GM12878 (cell line): ENCODE results near the gene SEMA5B. TPM values are rescaled to one million over a fixed set of nuclear protein-coding genes. Genes with fewer than 3 reads are reported as not detected.

Experiments
- ATAC-seq: fragments of 200-7000 bp; cut with Tn5 transposase; 3 replicates; pipeline ENCODE4 v1.9.1; 2020; ENCODE audit warnings: mild to moderate bottlenecking, moderate library complexity
- BruUV-seq: library from RNA; stranded (reverse); fragments of 400-500 nt; replicated peaks from 2 replicates; lab custom pipeline; 2021; lab: Mats Ljungman, UMichigan
- CTCF ChIA-PET: fragments of 300-600 bp; sonication (Branson Sonifier 250); formaldehyde crosslinking; extraction: SDS; loops from one replicate; lab custom pipeline; 2021; ENCODE audit warnings: inconsistent platforms; lab: Yijun Ruan, JAX
- POLR2A ChIA-PET: fragments of 350-600 bp; formaldehyde crosslinking; extraction: SDS; loops from one replicate; lab custom pipeline; 2021; ENCODE audit warnings: inconsistent platforms; lab: Charles Lee
- RAD21 ChIA-PET: fragments of 300-600 bp; sonication (Branson Sonifier 250); formaldehyde crosslinking; loops from one replicate; lab custom pipeline; 2023; ENCODE audit warnings: antibody characterized with exemption; ENCODE audit not compliant: unreplicated experiment; lab: Charles Lee
- SMC1A ChIA-PET: fragments of 300-600 bp; sonication (Branson Sonifier 250); formaldehyde crosslinking; loops from one replicate; lab custom pipeline; 2023; ENCODE audit not compliant: unreplicated experiment, uncharacterized antibody; lab: Charles Lee
- DNase-seq: peaks from one replicate; pipeline ENCODE4 v3.0.0-alpha.2; 2011; ENCODE audit warnings: low read depth, low spot score
- FAIRE-seq: peaks from 3 replicates; lab custom pipeline; 2011; peaks lifted over from hg19 to GRCh38; lab: Jason Lieb, UNC
- H2AFZ ChIP-seq: 2 replicates; pipeline ENCODE4 v1.6.0; 2011; ENCODE audit warnings: low read depth, low read length, control low read depth; ENCODE audit not compliant: control insufficient read depth
- H3K27ac ChIP-seq: 2 replicates; pipeline ENCODE4 v1.5.1; 2011; ENCODE audit warnings: control low read depth; ENCODE audit not compliant: control insufficient read depth, insufficient read depth
- H3K27me3 ChIP-seq, 2 experiments: replicated peaks in 1 of 2; 2 replicates each; pipeline versions ENCODE4 v1.6.0 to v1.6.1; 2011; ENCODE audit warnings: low read length in 1 of 2; ENCODE audit not compliant: control insufficient read depth in 2 of 2, insufficient read depth in 2 of 2
- H3K36me3 ChIP-seq, 2 experiments: 2 replicates each; pipeline ENCODE4 v1.5.1; 2011; ENCODE audit warnings: low read length in 1 of 2; ENCODE audit not compliant: control insufficient read depth in 2 of 2, insufficient read depth in 2 of 2
- H3K4me1 ChIP-seq: 2 replicates; pipeline ENCODE4 v1.6.1; 2011; ENCODE audit warnings: mild to moderate bottlenecking, low read length, moderate library complexity, mixed read lengths; ENCODE audit not compliant: control insufficient read depth, insufficient read depth
- H3K4me2 ChIP-seq: 2 replicates; pipeline ENCODE4 v1.6.0; 2011; ENCODE audit warnings: control low read depth; ENCODE audit not compliant: control insufficient read depth, insufficient read depth
- H3K4me3 ChIP-seq: fragments of 200-600 bp; sonication (generic); 2 replicates; pipeline ENCODE4 v1.5.1; 2016
- H3K79me2 ChIP-seq: 2 replicates; pipeline ENCODE4 v1.6.0; 2011; ENCODE audit warnings: low read length; ENCODE audit not compliant: control insufficient read depth, insufficient read depth
- H3K9ac ChIP-seq: 2 replicates; pipeline ENCODE4 v1.8.0; 2011; ENCODE audit warnings: low read length, control low read depth, mixed read lengths; ENCODE audit not compliant: control insufficient read depth, insufficient read depth
- H3K9me3 ChIP-seq: replicated peaks from 3 replicates; pipeline ENCODE4 v1.5.1; 2011; ENCODE audit warnings: mild to moderate bottlenecking, low read length; ENCODE audit not compliant: control insufficient read depth, insufficient read depth
- H4K20me1 ChIP-seq: 2 replicates; pipeline ENCODE4 v1.6.0; 2011; ENCODE audit not compliant: control insufficient read depth, insufficient read depth
- ATF7 ChIP-seq: fragments of 450-650 bp; IDR thresholded peaks from 2 replicates; pipeline ENCODE4 v1.6.1; 2016; ENCODE audit warnings: low read depth, mild to moderate bottlenecking
- BHLHE40 ChIP-seq, 2 experiments: fragments of 450-650 bp in 1 of 2; IDR thresholded peaks; 2 replicates each; pipeline ENCODE4 v1.6.1; 2011 to 2017; ENCODE audit warnings: low read depth in 2 of 2, borderline replicate concordance in 1 of 2, improper control_type of control experiment in 1 of 2, low read length in 1 of 2, mild to moderate bottlenecking in 1 of 2
- CBX5 ChIP-seq: sonication (generic); IDR thresholded peaks from 2 replicates; pipeline ENCODE4 v1.6.1; 2016; ENCODE audit warnings: low read depth, moderate library complexity, mild to moderate bottlenecking, inconsistent platforms
- NFYA ChIP-seq: IDR thresholded peaks from 2 replicates; pipeline ENCODE4 v1.6.1; 2011; ENCODE audit warnings: low read depth, mild to moderate bottlenecking, low read length, improper control_type of control experiment, borderline replicate concordance
- NR2F1 ChIP-seq: fragments of 450-650 bp; conservative IDR thresholded peaks from 2 replicates; pipeline ENCODE4 v1.6.1; 2017; ENCODE audit warnings: mild to moderate bottlenecking
- NRF1 ChIP-seq: conservative IDR thresholded peaks from 2 replicates; pipeline ENCODE4 v1.6.1; 2011; ENCODE audit warnings: mild to moderate bottlenecking, low read depth, low read length, improper control_type of control experiment
- PML ChIP-seq: IDR thresholded peaks from 2 replicates; pipeline ENCODE4 v1.6.1; 2012; ENCODE audit warnings: low read length, inconsistent platforms
- REST ChIP-seq: IDR thresholded peaks from 2 replicates; pipeline ENCODE4 v1.6.1; 2012; ENCODE audit warnings: mild to moderate bottlenecking, low read depth, low read length
- SKIL ChIP-seq: fragments of 450-650 bp; IDR thresholded peaks from 2 replicates; pipeline ENCODE4 v1.6.1; 2017; ENCODE audit warnings: mild to moderate bottlenecking, low read depth, inconsistent platforms; ENCODE audit not compliant: poor library complexity, severe bottlenecking
- SRF ChIP-seq, 2 experiments: IDR thresholded peaks; 2 replicates each; pipeline ENCODE4 v1.6.1; 2011; ENCODE audit warnings: low read depth in 2 of 2, low read length in 2 of 2, mild to moderate bottlenecking in 1 of 2, moderate library complexity in 1 of 2
- SUPT20H ChIP-seq: IDR thresholded peaks from 2 replicates; pipeline ENCODE4 v1.6.1; 2011; ENCODE audit warnings: low read depth, mild to moderate bottlenecking, low read length, moderate library complexity, borderline replicate concordance; ENCODE audit not compliant: control insufficient read depth
- TCF12 ChIP-seq: IDR thresholded peaks from 2 replicates; pipeline ENCODE4 v1.6.1; 2011; ENCODE audit warnings: low read depth, mild to moderate bottlenecking, low read length
- ZBED1 ChIP-seq: IDR thresholded peaks from 2 replicates; pipeline ENCODE4 v1.6.1; 2016; ENCODE audit warnings: borderline replicate concordance
- in situ Hi-C: fragments of 300-500 bp; cut with MboI; formaldehyde crosslinking; loops from 9 replicates; pipeline ENCODE4 v1.14.3; 2018; ENCODE audit warnings: mixed read lengths
- intact Hi-C: fragments of 100-400 bp; cut with micrococcal nuclease; formaldehyde crosslinking; loops from one replicate; pipeline ENCODE4 v1.14.2; 2022; ENCODE audit not compliant: unreplicated experiment
- polyA plus RNA-seq, 11 experiments: library from polyadenylated mRNA; depleted of rRNA in 4 of 11; unstranded in 6 of 11; stranded (reverse) in 5 of 11; fragments of >200 nt; fragmentation: Nextera tagmentation in 4 of 11; fragmentation: Illumina TruSeq in 1 of 11; extraction: Ambion mirVana in 4 of 11; extraction: Trizol in 1 of 11; gene quantifications; 1 replicate in 1 of 11; 2 replicates in 10 of 11; pipeline versions ENCODE4 v1.2.1 to v1.2.3, GENCODE V29; 2011 to 2016; ENCODE audit warnings: inconsistent platforms in 2 of 11, missing spikeins in 2 of 11, low read depth in 1 of 11
- total RNA-seq, 4 experiments: library from RNA; depleted of rRNA in 3 of 4; stranded (reverse); fragments of >200 nt in 3 of 4; fragmentation: Illumina TruSeq in 1 of 4; extraction: Trizol in 1 of 4; gene quantifications; 2 replicates each; pipeline versions ENCODE4 v1.2.1 to v1.2.3, GENCODE V29; 2013 to 2021
- TF ChIP-seq, protein P1 (sequence below): fragments of 150-350 bp; IDR thresholded peaks from 2 replicates; pipeline ENCODE4 v1.6.1; 2016; ENCODE audit warnings: low read depth, low read length

SEMA5B gene
- total and polyA plus RNA-seq, 10 of the 15 experiments (the other 5 are each of a cell fraction or from before 2014, with no cell fraction given), result 0.05 TPM; not detected in 9

GRCh38 chr3:122875547-122876127 lies 151.9 kb downstream of the SEMA5B start:
- H3K9ac ChIP-seq, result no peak overlapping the region
- no peak for TF ChIP-seq NR2F1
- no peak for TF ChIP-seq PML
- TF ChIP-seq SUPT20H, result no peak
- no peak for TF ChIP-seq SRF (IDR thresholded peaks at IDR 0.05; ENCODE audit: low read depth in 2 of 2, low read length in 2 of 2)
- TF ChIP-seq ZBED1, result no peak
- TF ChIP-seq, protein P1, sequence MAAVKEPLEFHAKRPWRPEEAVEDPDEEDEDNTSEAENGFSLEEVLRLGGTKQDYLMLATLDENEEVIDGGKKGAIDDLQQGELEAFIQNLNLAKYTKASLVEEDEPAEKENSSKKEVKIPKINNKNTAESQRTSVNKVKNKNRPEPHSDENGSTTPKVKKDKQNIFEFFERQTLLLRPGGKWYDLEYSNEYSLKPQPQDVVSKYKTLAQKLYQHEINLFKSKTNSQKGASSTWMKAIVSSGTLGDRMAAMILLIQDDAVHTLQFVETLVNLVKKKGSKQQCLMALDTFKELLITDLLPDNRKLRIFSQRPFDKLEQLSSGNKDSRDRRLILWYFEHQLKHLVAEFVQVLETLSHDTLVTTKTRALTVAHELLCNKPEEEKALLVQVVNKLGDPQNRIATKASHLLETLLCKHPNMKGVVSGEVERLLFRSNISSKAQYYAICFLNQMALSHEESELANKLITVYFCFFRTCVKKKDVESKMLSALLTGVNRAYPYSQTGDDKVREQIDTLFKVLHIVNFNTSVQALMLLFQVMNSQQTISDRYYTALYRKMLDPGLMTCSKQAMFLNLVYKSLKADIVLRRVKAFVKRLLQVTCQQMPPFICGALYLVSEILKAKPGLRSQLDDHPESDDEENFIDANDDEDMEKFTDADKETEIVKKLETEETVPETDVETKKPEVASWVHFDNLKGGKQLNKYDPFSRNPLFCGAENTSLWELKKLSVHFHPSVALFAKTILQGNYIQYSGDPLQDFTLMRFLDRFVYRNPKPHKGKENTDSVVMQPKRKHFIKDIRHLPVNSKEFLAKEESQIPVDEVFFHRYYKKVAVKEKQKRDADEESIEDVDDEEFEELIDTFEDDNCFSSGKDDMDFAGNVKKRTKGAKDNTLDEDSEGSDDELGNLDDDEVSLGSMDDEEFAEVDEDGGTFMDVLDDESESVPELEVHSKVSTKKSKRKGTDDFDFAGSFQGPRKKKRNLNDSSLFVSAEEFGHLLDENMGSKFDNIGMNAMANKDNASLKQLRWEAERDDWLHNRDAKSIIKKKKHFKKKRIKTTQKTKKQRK, result no peak
- TF ChIP-seq CBX5, result no peak
- no peak for TF ChIP-seq NRF1
- TF ChIP-seq TCF12, result no peak
- no peak for TF ChIP-seq BHLHE40 (IDR thresholded peaks at IDR 0.05; ENCODE audit: borderline replicate concordance in 1 of 2, low read depth in 2 of 2, low read length in 1 of 2)
- TF ChIP-seq SKIL, result no peak
- no peak for TF ChIP-seq NFYA
- no peak for TF ChIP-seq REST
- no peak for TF ChIP-seq ATF7
- H3K4me3 ChIP-seq, result no peak overlapping the region
- H3K79me2 ChIP-seq, result no peaks in the 10 kb centered on the region
- ChIA-PET RAD21 (no interaction called here), SMC1A (no interaction called here), CTCF (no interaction called here), POLR2A (no interaction called here)
- no peak for FAIRE-seq
- BruUV-seq, result no TSS peak
- no peaks in the 10 kb centered on the region for H3K36me3 ChIP-seq
- intact Hi-C loops (no loop called here), in situ Hi-C loops (no loop called here)
- H3K27me3 ChIP-seq, result no peaks in the 10 kb centered on the region
- no peaks in the 10 kb centered on the region for H3K9me3 ChIP-seq
- no peaks in the 10 kb centered on the region; the same call in 1 of the 2 replicates for H3K4me1 ChIP-seq
- no peak overlapping the region for H3K27ac ChIP-seq
- no peak for DNase-seq
- H2AFZ ChIP-seq, result no peak overlapping the region
- no peaks in the 10 kb centered on the region for H4K20me1 ChIP-seq
- no peak overlapping the region for H3K4me2 ChIP-seq
- no peak; the same call in 2 of the 3 replicates for ATAC-seq
